ENCODE measurements around the gene NT5DC4.

- no peak for TF ChIP-seq CTCF (conservative IDR thresholded peaks at IDR 0.05; ENCODE audit: low read depth, low read length)
- no peak for TF ChIP-seq CEBPB (IDR thresholded peaks at IDR 0.05; ENCODE audit: low read depth, low read length)
- no peak for TF ChIP-seq FOS (IDR thresholded peaks at IDR 0.05; ENCODE audit: low read depth, low read length)
- TF ChIP-seq BHLHE40 (IDR thresholded peaks at IDR 0.05; ENCODE audit: low read depth, low read length): no peak
- no peak for TF ChIP-seq SMC3 (IDR thresholded peaks at IDR 0.05; ENCODE audit: low read depth, low read length)
These were observed 1.2 kb downstream of the NT5DC4 start for GRCh38 chr2:112721819-112722522.

All from IMR-90 (cell line).